Panc1 (cell line): Measurements from ENCODE around the gene GRIK3. TPM values are rescaled to one million over a fixed set of nuclear protein-coding genes. Genes with fewer than 3 reads are reported as not detected.

Source experiments
- ATAC-seq: fragments of 200-7000 bp; cut with Tn5 transposase; 2 replicates; pipeline ENCODE4 v1.9.1; 2020; ENCODE audit warnings: mild to moderate bottlenecking, moderate library complexity
- BruUV-seq: library from RNA; stranded (reverse); fragments of 400-500 nt; replicated peaks from 2 replicates; lab custom pipeline; 2021; lab: Mats Ljungman, UMichigan
- CTCF ChIA-PET: fragments of 300-600 bp; sonication (Branson Sonifier 250); formaldehyde crosslinking; loops from one replicate; lab custom pipeline; 2022; ENCODE audit warnings: antibody characterized with exemption; lab: Charles Lee
- POLR2A ChIA-PET: fragments of 300-600 bp; sonication (Branson Sonifier 250); formaldehyde crosslinking; loops from one replicate; lab custom pipeline; 2022; ENCODE audit warnings: antibody characterized with exemption; lab: Charles Lee
- DNase-seq: peaks from one replicate; pipeline ENCODE4 v3.0.0-alpha.2; 2010; ENCODE audit warnings: low read depth, low spot score
- H3K27ac ChIP-seq: 2 replicates; pipeline ENCODE4 v1.5.1; 2011; ENCODE audit warnings: mild to moderate bottlenecking, low read length, inconsistent platforms
- H3K27me3 ChIP-seq: fragments of 200-500 bp; sonication (Bioruptor generic); 2 replicates; pipeline ENCODE4 v1.6.0; 2014; ENCODE audit warnings: low read length, inconsistent platforms; ENCODE audit not compliant: control insufficient read depth, insufficient read depth
- H3K36me3 ChIP-seq: fragments of 200-500 bp; sonication (Bioruptor generic); 2 replicates; pipeline ENCODE4 v1.5.1; 2014; ENCODE audit warnings: inconsistent platforms, mild to moderate bottlenecking, low read length, moderate library complexity; ENCODE audit not compliant: control insufficient read depth, insufficient read depth
- H3K4me1 ChIP-seq: 2 replicates; pipeline ENCODE4 v1.5.1; 2011; ENCODE audit warnings: inconsistent platforms, mild to moderate bottlenecking, low read length, moderate library complexity; ENCODE audit not compliant: control insufficient read depth, insufficient read depth
- H3K4me3 ChIP-seq, 2 experiments: 2 replicates each; pipeline ENCODE4 v1.5.1; 2011 to 2012; ENCODE audit warnings: low read depth in 2 of 2, low read length in 2 of 2, mild to moderate bottlenecking in 2 of 2, inconsistent platforms in 1 of 2, moderate library complexity in 1 of 2
- H3K9me3 ChIP-seq: fragments of 200-500 bp; sonication (Bioruptor generic); 2 replicates; pipeline ENCODE4 v1.5.1; 2014; ENCODE audit warnings: low read depth, mild to moderate bottlenecking, inconsistent platforms, low read length, moderate library complexity; ENCODE audit not compliant: control insufficient read depth, insufficient read depth
- POLR2AphosphoS5 ChIP-seq: IDR thresholded peaks from 2 replicates; pipeline ENCODE4 v1.6.1; 2012; ENCODE audit warnings: mild to moderate bottlenecking, low read depth, low read length, moderate library complexity
- SIN3A ChIP-seq: IDR thresholded peaks from 2 replicates; pipeline ENCODE4 v1.6.1; 2012; ENCODE audit warnings: low read depth, mild to moderate bottlenecking, low read length, moderate library complexity, borderline replicate concordance; ENCODE audit not compliant: insufficient read depth
- TCF7L2 ChIP-seq: IDR thresholded peaks from 2 replicates; pipeline ENCODE4 v1.6.1; 2011; ENCODE audit warnings: mild to moderate bottlenecking, low read depth, low read length, inconsistent platforms
- in situ Hi-C: cut with HindIII; loops from 2 replicates; pipeline ENCODE4 v1.10.0; 2016; ENCODE audit warnings: low sequenced_read_pairs, low pct_unique_long_range_greater_than_20kb
- intact Hi-C: fragments of 100-400 bp; cut with micrococcal nuclease; formaldehyde crosslinking; loops from one replicate; pipeline ENCODE4 v1.10.0; 2022; ENCODE audit not compliant: unreplicated experiment
- total RNA-seq: library from RNA; stranded (reverse); gene quantifications from one replicate; pipeline ENCODE4 v1.2.1, GENCODE V29; 2021; ENCODE audit not compliant: unreplicated experiment
- TF ChIP-seq, protein P1 (sequence below): fragments of 450-650 bp; IDR thresholded peaks from 2 replicates; pipeline ENCODE4 v1.5.1; 2017; ENCODE audit warnings: mild to moderate bottlenecking
- TF ChIP-seq, protein P2 (sequence below), 2 experiments: IDR thresholded peaks; 2 replicates each; pipeline ENCODE4 v1.6.1; 2011 to 2012; ENCODE audit warnings: low read depth in 2 of 2, control low read depth in 1 of 2, low read length in 1 of 2, mild to moderate bottlenecking in 1 of 2, moderate library complexity in 1 of 2; ENCODE audit not compliant: insufficient read depth in 1 of 2

GRIK3 gene
- total RNA-seq, 1 experiment from 2014 or later = not detected

DNA sequence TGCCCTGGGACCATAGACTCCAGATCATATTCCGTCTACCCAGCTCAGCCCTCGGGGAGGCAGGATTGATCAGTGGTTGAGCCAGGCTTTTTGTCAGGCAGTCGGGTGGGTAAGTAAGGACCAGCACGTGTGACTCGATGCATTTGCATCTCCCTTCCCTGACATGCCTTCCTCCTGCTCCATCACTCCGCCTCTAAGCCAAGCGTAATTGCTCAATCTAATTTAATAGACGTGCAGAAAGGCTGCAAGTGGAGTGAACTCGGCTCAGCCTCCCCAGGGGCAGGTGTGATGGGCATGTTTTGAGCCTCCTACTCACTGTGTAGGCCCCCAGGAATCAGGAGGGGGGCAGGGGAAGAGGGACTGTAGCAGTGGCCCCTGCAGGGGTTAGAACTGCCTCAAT is 34.6 kb upstream of the GRIK3 start:
- no TSS peak for BruUV-seq
- H3K36me3 ChIP-seq = no peaks in the 10 kb centered on the region
- ChIA-PET POLR2A (no interaction called here), CTCF (no interaction called here)
- peaks cover 13% of the 10 kb centered on the region for H3K27me3 ChIP-seq
- ATAC-seq (no peak), DNase-seq (no peak)
- no peak for TF ChIP-seq TCF7L2
- no peak for TF ChIP-seq POLR2AphosphoS5
- TF ChIP-seq, protein P1, sequence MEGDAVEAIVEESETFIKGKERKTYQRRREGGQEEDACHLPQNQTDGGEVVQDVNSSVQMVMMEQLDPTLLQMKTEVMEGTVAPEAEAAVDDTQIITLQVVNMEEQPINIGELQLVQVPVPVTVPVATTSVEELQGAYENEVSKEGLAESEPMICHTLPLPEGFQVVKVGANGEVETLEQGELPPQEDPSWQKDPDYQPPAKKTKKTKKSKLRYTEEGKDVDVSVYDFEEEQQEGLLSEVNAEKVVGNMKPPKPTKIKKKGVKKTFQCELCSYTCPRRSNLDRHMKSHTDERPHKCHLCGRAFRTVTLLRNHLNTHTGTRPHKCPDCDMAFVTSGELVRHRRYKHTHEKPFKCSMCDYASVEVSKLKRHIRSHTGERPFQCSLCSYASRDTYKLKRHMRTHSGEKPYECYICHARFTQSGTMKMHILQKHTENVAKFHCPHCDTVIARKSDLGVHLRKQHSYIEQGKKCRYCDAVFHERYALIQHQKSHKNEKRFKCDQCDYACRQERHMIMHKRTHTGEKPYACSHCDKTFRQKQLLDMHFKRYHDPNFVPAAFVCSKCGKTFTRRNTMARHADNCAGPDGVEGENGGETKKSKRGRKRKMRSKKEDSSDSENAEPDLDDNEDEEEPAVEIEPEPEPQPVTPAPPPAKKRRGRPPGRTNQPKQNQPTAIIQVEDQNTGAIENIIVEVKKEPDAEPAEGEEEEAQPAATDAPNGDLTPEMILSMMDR = no peak
- TF ChIP-seq, protein P2, sequence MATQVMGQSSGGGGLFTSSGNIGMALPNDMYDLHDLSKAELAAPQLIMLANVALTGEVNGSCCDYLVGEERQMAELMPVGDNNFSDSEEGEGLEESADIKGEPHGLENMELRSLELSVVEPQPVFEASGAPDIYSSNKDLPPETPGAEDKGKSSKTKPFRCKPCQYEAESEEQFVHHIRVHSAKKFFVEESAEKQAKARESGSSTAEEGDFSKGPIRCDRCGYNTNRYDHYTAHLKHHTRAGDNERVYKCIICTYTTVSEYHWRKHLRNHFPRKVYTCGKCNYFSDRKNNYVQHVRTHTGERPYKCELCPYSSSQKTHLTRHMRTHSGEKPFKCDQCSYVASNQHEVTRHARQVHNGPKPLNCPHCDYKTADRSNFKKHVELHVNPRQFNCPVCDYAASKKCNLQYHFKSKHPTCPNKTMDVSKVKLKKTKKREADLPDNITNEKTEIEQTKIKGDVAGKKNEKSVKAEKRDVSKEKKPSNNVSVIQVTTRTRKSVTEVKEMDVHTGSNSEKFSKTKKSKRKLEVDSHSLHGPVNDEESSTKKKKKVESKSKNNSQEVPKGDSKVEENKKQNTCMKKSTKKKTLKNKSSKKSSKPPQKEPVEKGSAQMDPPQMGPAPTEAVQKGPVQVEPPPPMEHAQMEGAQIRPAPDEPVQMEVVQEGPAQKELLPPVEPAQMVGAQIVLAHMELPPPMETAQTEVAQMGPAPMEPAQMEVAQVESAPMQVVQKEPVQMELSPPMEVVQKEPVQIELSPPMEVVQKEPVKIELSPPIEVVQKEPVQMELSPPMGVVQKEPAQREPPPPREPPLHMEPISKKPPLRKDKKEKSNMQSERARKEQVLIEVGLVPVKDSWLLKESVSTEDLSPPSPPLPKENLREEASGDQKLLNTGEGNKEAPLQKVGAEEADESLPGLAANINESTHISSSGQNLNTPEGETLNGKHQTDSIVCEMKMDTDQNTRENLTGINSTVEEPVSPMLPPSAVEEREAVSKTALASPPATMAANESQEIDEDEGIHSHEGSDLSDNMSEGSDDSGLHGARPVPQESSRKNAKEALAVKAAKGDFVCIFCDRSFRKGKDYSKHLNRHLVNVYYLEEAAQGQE (IDR thresholded peaks at IDR 0.05; ENCODE audit: insufficient read depth in 1 of 2, low read depth in 2 of 2, low read length in 1 of 2) = no peak
- TF ChIP-seq SIN3A = no peak
- no peaks in the 10 kb centered on the region for H3K9me3 ChIP-seq
- H3K4me3 ChIP-seq = no peak overlapping the region
- intact Hi-C loops = no loop called here
- in situ Hi-C loops = no loop called here
- no peak overlapping the region for H3K27ac ChIP-seq
- no peaks in the 10 kb centered on the region for H3K4me1 ChIP-seq

DNA sequence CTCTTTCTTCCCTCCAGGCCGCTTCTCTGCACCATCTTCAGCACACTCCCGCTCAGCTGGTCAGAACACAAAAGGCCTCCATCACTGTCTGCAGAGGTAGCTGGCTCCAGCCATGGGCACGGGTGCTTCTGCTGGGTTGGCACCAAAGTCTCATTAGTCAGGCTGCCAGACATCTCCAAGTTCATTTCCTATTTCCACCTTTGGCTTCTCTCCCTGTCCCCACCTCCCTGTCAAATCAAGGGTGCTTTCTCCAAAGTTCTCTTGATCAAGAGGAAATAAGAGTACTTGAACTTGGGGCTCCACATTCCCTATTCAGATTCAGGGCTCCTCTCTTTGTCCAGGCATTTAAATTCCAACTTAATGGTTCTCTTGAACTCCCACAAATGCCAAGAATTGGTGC is 33.9 kb upstream of the GRIK3 start:
- H3K9me3 ChIP-seq = no peaks in the 10 kb centered on the region
- no peaks in the 10 kb centered on the region for H3K36me3 ChIP-seq
- TF ChIP-seq, protein P1 = no peak
- TF ChIP-seq, protein P2 (IDR thresholded peaks at IDR 0.05; ENCODE audit: insufficient read depth in 1 of 2, low read depth in 2 of 2, low read length in 1 of 2) = no peak
- no peak for TF ChIP-seq TCF7L2
- no peak for TF ChIP-seq SIN3A
- no peak for TF ChIP-seq POLR2AphosphoS5
- no peak overlapping the region for H3K4me3 ChIP-seq
- intact Hi-C loops = no loop called here
- peaks cover 13% of the 10 kb centered on the region for H3K27me3 ChIP-seq
- ChIA-PET CTCF (no interaction called here), POLR2A (no interaction called here)
- in situ Hi-C loops = no loop called here
- DNase-seq (no peak), ATAC-seq (no peak)
- H3K27ac ChIP-seq = no peak overlapping the region
- no TSS peak for BruUV-seq
- no peaks in the 10 kb centered on the region for H3K4me1 ChIP-seq
